PC-3 (cell line): ENCODE results near the gene TRNP1.

Experiments
- EZH2 ChIP-seq: fragments of 300-600 bp; sonication (generic); IDR thresholded peaks from one replicate; pipeline ENCODE4 v1.6.1; 2017; ENCODE audit warnings: antibody characterized with exemption, mild to moderate bottlenecking, low read length; ENCODE audit not compliant: unreplicated experiment
- EZH2phosphoT487 ChIP-seq: fragments of 300-600 bp; sonication (generic); IDR thresholded peaks from 2 replicates; pipeline ENCODE4 v1.6.1; 2018; ENCODE audit warnings: mild to moderate bottlenecking, antibody characterized with exemption, low read length, borderline replicate concordance
- TF ChIP-seq, protein P1 (sequence below): fragments of 300-600 bp; sonication (generic); conservative IDR thresholded peaks from 2 replicates; pipeline ENCODE4 v1.5.1; 2017; ENCODE audit warnings: antibody characterized with exemption, low read depth, mild to moderate bottlenecking, low read length

DNA sequence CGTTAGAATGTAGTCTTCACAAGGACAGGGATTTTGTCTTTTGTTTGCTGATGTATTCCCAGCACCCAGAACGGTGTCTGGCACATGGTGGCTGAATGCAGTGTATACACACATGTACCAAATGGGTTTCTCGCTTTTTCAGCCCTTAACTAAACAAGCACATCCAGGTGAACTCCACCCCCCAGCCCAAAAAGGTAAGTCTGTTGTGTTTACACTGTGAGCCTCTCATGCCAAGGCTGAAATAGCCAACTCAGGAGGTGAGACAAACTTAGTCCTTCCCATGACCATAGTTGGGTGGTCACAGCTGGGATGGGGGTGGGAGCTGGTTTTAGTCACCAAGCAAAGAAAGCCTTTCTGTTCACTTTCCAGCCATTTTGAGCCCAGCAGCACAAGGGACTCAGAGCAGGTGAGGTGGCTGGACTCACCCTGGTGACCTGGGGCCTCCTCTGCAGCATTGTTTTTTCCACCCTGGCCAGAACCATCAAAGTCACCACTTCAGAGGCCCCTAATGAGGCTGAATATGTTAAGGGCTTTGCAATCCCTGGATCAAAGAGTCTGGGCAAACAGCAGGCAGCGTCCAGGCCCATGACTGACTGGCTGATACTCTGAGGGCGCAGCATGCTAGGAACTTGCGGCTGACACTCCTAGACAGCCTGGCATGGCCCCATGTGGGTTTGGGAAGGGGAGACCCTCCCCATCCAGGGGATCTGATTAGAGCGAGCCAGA is 10.4 kb downstream of the TRNP1 start:
- TF ChIP-seq EZH2, result no peak
- TF ChIP-seq, protein P1, sequence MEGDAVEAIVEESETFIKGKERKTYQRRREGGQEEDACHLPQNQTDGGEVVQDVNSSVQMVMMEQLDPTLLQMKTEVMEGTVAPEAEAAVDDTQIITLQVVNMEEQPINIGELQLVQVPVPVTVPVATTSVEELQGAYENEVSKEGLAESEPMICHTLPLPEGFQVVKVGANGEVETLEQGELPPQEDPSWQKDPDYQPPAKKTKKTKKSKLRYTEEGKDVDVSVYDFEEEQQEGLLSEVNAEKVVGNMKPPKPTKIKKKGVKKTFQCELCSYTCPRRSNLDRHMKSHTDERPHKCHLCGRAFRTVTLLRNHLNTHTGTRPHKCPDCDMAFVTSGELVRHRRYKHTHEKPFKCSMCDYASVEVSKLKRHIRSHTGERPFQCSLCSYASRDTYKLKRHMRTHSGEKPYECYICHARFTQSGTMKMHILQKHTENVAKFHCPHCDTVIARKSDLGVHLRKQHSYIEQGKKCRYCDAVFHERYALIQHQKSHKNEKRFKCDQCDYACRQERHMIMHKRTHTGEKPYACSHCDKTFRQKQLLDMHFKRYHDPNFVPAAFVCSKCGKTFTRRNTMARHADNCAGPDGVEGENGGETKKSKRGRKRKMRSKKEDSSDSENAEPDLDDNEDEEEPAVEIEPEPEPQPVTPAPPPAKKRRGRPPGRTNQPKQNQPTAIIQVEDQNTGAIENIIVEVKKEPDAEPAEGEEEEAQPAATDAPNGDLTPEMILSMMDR, result no peak
- TF ChIP-seq EZH2phosphoT487, result no peak
